Measurements from ENCODE around the gene HLF.

- TF ChIP-seq CTCF (IDR thresholded peaks at IDR 0.05) (no peak), POLR2A (IDR thresholded peaks at IDR 0.05) (no peak)
Measured at GRCh38 chr17:55267777-55268648, 3.3 kb downstream of the HLF start.

All from upper lobe of left lung (tissue), 4 donors.